Astrocyte (in vitro differentiated cells and primary cell): ENCODE results near the gene SF1. TPM values are rescaled to one million over a fixed set of nuclear protein-coding genes. Genes with fewer than 3 reads are reported as not detected.

Source experiments
- DNase-seq: peaks from one replicate; pipeline ENCODE4 v3.0.0-alpha.2; 2010; ENCODE audit warnings: low read depth
- FAIRE-seq: peaks from 2 replicates; lab custom pipeline; 2011; peaks lifted over from hg19 to GRCh38; lab: Jason Lieb, UNC
- H2AFZ ChIP-seq: 2 replicates; pipeline ENCODE4 v1.6.0; 2012; ENCODE audit warnings: low read depth, low read length, inconsistent platforms
- H3K27ac ChIP-seq: 2 replicates; pipeline ENCODE4 v1.5.1; 2011; ENCODE audit warnings: low read depth, low read length, inconsistent platforms
- H3K27me3 ChIP-seq: 2 replicates; pipeline ENCODE4 v1.6.0; 2011; ENCODE audit warnings: low read length, inconsistent platforms; ENCODE audit not compliant: insufficient read depth
- H3K36me3 ChIP-seq: 2 replicates; pipeline ENCODE4 v1.5.1; 2011; ENCODE audit warnings: low read length, inconsistent platforms; ENCODE audit not compliant: insufficient read depth
- H3K4me1 ChIP-seq: 2 replicates; pipeline ENCODE4 v1.5.1; 2011; ENCODE audit warnings: low read length, inconsistent platforms; ENCODE audit not compliant: insufficient read depth
- H3K4me2 ChIP-seq: 2 replicates; pipeline ENCODE4 v1.6.0; 2012; ENCODE audit warnings: low read length, inconsistent platforms
- H3K4me3 ChIP-seq: 2 replicates; pipeline ENCODE4 v1.5.1; 2011; ENCODE audit warnings: low read depth, mild to moderate bottlenecking, low read length, inconsistent platforms; ENCODE audit not compliant: insufficient read depth
- H3K79me2 ChIP-seq: 2 replicates; pipeline ENCODE4 v1.6.0; 2012; ENCODE audit warnings: mild to moderate bottlenecking, low read length, inconsistent platforms; ENCODE audit not compliant: insufficient read depth
- H3K9ac ChIP-seq: 2 replicates; pipeline ENCODE4 v1.6.0; 2012; ENCODE audit warnings: mild to moderate bottlenecking, low read length, inconsistent platforms
- H3K9me3 ChIP-seq: 2 replicates; pipeline ENCODE4 v1.5.1; 2012; ENCODE audit warnings: low read depth, mild to moderate bottlenecking, low read length, inconsistent platforms; ENCODE audit not compliant: insufficient read depth
- H4K20me1 ChIP-seq: 2 replicates; pipeline ENCODE4 v1.6.0; 2012; ENCODE audit warnings: low read length, inconsistent platforms; ENCODE audit not compliant: insufficient read depth
- H3K27ac Mint-ChIP-seq: one replicate; pipeline ENCODE4 v1.8.0; 2021; ENCODE audit warnings: mild to moderate bottlenecking, mixed read lengths; ENCODE audit not compliant: unreplicated experiment
- H3K27me3 Mint-ChIP-seq: one replicate; pipeline ENCODE4 v1.8.0; 2021; ENCODE audit warnings: low read depth, mixed read lengths; ENCODE audit not compliant: unreplicated experiment
- H3K36me3 Mint-ChIP-seq: one replicate; pipeline ENCODE4 v1.8.0; 2021; ENCODE audit warnings: low read depth, mixed read lengths; ENCODE audit not compliant: unreplicated experiment
- H3K4me1 Mint-ChIP-seq: one replicate; pipeline ENCODE4 v1.8.0; 2021; ENCODE audit warnings: low read depth, mixed read lengths; ENCODE audit not compliant: unreplicated experiment
- H3K4me3 Mint-ChIP-seq: one replicate; pipeline ENCODE4 v1.8.0; 2021; ENCODE audit warnings: mild to moderate bottlenecking, moderate library complexity, mixed read lengths; ENCODE audit not compliant: unreplicated experiment
- H3K9me3 Mint-ChIP-seq: one replicate; pipeline ENCODE4 v1.8.0; 2021; ENCODE audit warnings: mild to moderate bottlenecking, mixed read lengths; ENCODE audit not compliant: unreplicated experiment
- EZH2 ChIP-seq: IDR thresholded peaks from 2 replicates; pipeline ENCODE4 v1.6.1; 2012; ENCODE audit warnings: mild to moderate bottlenecking, low read length, inconsistent platforms; ENCODE audit not compliant: insufficient read depth
- total RNA-seq: library from RNA; stranded (reverse); gene quantifications from 2 replicates; pipeline ENCODE4 v1.2.1, GENCODE V29; 2021
- TF ChIP-seq, protein P1 (sequence below): IDR thresholded peaks from 2 replicates; pipeline ENCODE4 v1.5.1; 2011; ENCODE audit warnings: low read depth, mild to moderate bottlenecking, inconsistent platforms, low read length, moderate library complexity; ENCODE audit not compliant: insufficient read depth

The SF1 gene
- total RNA-seq, 1 donor from 2014 or later = 215 TPM

- Mint-ChIP-seq H3K9me3 (no peaks in the 10 kb centered on the region), H3K4me3 (no peak overlapping the region), H3K27ac (no peak overlapping the region), H3K4me1 (peaks cover 7% of the 10 kb centered on the region), H3K36me3 (peaks cover 9% of the 10 kb centered on the region), H3K27me3 (no peaks in the 10 kb centered on the region)
- TF ChIP-seq, protein P1, sequence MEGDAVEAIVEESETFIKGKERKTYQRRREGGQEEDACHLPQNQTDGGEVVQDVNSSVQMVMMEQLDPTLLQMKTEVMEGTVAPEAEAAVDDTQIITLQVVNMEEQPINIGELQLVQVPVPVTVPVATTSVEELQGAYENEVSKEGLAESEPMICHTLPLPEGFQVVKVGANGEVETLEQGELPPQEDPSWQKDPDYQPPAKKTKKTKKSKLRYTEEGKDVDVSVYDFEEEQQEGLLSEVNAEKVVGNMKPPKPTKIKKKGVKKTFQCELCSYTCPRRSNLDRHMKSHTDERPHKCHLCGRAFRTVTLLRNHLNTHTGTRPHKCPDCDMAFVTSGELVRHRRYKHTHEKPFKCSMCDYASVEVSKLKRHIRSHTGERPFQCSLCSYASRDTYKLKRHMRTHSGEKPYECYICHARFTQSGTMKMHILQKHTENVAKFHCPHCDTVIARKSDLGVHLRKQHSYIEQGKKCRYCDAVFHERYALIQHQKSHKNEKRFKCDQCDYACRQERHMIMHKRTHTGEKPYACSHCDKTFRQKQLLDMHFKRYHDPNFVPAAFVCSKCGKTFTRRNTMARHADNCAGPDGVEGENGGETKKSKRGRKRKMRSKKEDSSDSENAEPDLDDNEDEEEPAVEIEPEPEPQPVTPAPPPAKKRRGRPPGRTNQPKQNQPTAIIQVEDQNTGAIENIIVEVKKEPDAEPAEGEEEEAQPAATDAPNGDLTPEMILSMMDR = no peak
- no peak for TF ChIP-seq EZH2
- peaks cover 75% of the 10 kb centered on the region for H3K79me2 ChIP-seq
- DNase-seq = no peak
- H3K4me1 ChIP-seq = no peaks in the 10 kb centered on the region
- H3K4me2 ChIP-seq = no peak overlapping the region
- H3K9me3 ChIP-seq = no peaks in the 10 kb centered on the region
- FAIRE-seq = no peak
- H3K9ac ChIP-seq = no peak overlapping the region
- no peak overlapping the region for H3K4me3 ChIP-seq
- H2AFZ ChIP-seq = no peak overlapping the region
- H4K20me1 ChIP-seq = peaks cover 92% of the 10 kb centered on the region
- no peak overlapping the region for H3K27ac ChIP-seq
- H3K36me3 ChIP-seq = peaks cover 79% of the 10 kb centered on the region
- H3K27me3 ChIP-seq = no peaks in the 10 kb centered on the region
These were observed 8.2 kb downstream of the SF1 start for GRCh38 chr11:64770120-64770519.

DNA sequence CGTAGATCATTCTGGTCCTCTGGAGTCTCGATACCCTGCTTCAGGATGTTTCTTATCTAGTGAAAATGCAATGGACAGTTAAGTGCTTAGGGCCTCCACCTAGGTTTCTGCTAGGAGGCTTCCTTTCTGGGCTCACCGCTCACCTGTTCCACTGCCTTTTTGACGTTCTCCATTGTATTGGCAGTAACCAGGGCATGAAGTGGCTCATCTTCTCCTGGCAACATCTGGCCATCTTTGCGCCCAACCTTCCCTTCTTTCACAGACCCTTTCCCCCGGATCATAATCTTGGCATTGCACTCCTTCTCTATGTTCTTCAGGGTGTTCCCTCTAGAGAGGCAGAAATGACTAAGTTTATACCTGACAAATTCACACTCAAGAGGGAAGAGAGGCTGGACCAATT lies 9.1 kb downstream of the SF1 start:
- no peaks in the 10 kb centered on the region for H3K27me3 Mint-ChIP-seq
- no peaks in the 10 kb centered on the region for H3K9me3 Mint-ChIP-seq
- H3K27ac Mint-ChIP-seq = no peak overlapping the region
- no peak for FAIRE-seq
- peaks cover 92% of the 10 kb centered on the region for H4K20me1 ChIP-seq
- H2AFZ ChIP-seq = no peak overlapping the region
- H3K4me1 Mint-ChIP-seq = peaks cover 11% of the 10 kb centered on the region
- H3K9ac ChIP-seq = no peak overlapping the region
- H3K9me3 ChIP-seq = no peaks in the 10 kb centered on the region
- H3K36me3 ChIP-seq = peaks cover 80% of the 10 kb centered on the region
- peaks cover 6% of the 10 kb centered on the region for H3K4me1 ChIP-seq
- peaks cover 9% of the 10 kb centered on the region for H3K36me3 Mint-ChIP-seq
- no peak overlapping the region for H3K4me3 ChIP-seq
- no peak overlapping the region for H3K27ac ChIP-seq
- no peak overlapping the region for H3K4me3 Mint-ChIP-seq
- peaks cover 68% of the 10 kb centered on the region for H3K79me2 ChIP-seq
- no peaks in the 10 kb centered on the region for H3K27me3 ChIP-seq
- H3K4me2 ChIP-seq = no peak overlapping the region
- DNase-seq = no peak
- no peak for TF ChIP-seq EZH2
- TF ChIP-seq, protein P1 = no peak

GRCh38 chr11:64768300-64768694 lies 10.0 kb downstream of the SF1 start:
- Mint-ChIP-seq H3K27ac (no peak overlapping the region), H3K4me3 (peak overlapping the region; percentile 27), H3K4me1 (peaks cover 18% of the 10 kb centered on the region), H3K9me3 (no peaks in the 10 kb centered on the region), H3K27me3 (no peaks in the 10 kb centered on the region), H3K36me3 (peaks cover 8% of the 10 kb centered on the region)
- Histone ChIP-seq H3K79me2 (peaks cover 58% of the 10 kb centered on the region), H3K4me2 (no peak overlapping the region), H3K27ac (no peak overlapping the region), H2AFZ (no peak overlapping the region), H3K36me3 (peaks cover 74% of the 10 kb centered on the region), H3K9me3 (no peaks in the 10 kb centered on the region), H3K4me3 (no peak overlapping the region), H3K4me1 (peaks cover 16% of the 10 kb centered on the region), H4K20me1 (peaks cover 92% of the 10 kb centered on the region), H3K27me3 (no peaks in the 10 kb centered on the region), H3K9ac (no peak overlapping the region)
- TF ChIP-seq, protein P1 = no peak
- TF ChIP-seq EZH2 = no peak
- DNase-seq = no peak
- no peak for FAIRE-seq
